PC-9 (cell line): ENCODE data around the gene JPT1.

ENCODE experiments used
- CTCF ChIP-seq: fragments of 200-600 bp; sonication (generic); conservative IDR thresholded peaks from 2 replicates; pipeline ENCODE4 v1.6.1; 2017; ENCODE audit warnings: mixed run types, antibody characterized with exemption, mild to moderate bottlenecking, moderate library complexity
- EZH2 ChIP-seq: fragments of 200-600 bp; sonication (generic); IDR thresholded peaks from 2 replicates; pipeline ENCODE4 v1.8.0; 2017; ENCODE audit warnings: antibody characterized with exemption, low read depth

GRCh38 chr17:75086496-75087181 lies 67.7 kb downstream of the JPT1 start:
- TF ChIP-seq EZH2: no peak
- TF ChIP-seq CTCF: no peak
